Activated naive CD8-positive, alpha-beta T cell treated with anti-CD3 and anti-CD28 coated beads, Interleukin-2, amount 50 U/mL, for 24 hours (primary cell): ENCODE measurements around the gene YAP1.

Source experiments
- ATAC-seq: fragments of 150-1000 bp; cut with Tn5 transposase; one replicate; pipeline ENCODE4 v1.10.0; 2021
- DNase-seq: peaks from one replicate; pipeline ENCODE4 v3.0.0; 2021
- H3K27ac Mint-ChIP-seq: one replicate; pipeline ENCODE4 v1.8.0; 2021; ENCODE audit warnings: mild to moderate bottlenecking, mixed read lengths
- H3K27me3 Mint-ChIP-seq: one replicate; pipeline ENCODE4 v1.8.0; 2021; ENCODE audit warnings: mixed read lengths
- H3K36me3 Mint-ChIP-seq: one replicate; pipeline ENCODE4 v1.8.0; 2021; ENCODE audit warnings: low read depth, mixed read lengths
- H3K4me1 Mint-ChIP-seq: one replicate; pipeline ENCODE4 v1.8.0; 2021; ENCODE audit warnings: mixed read lengths
- H3K4me3 Mint-ChIP-seq: one replicate; pipeline ENCODE4 v1.8.0; 2021; ENCODE audit warnings: mild to moderate bottlenecking, moderate library complexity, mixed read lengths
- H3K9me3 Mint-ChIP-seq: one replicate; pipeline ENCODE4 v1.8.0; 2021; ENCODE audit warnings: mixed read lengths

Gene YAP1

DNA sequence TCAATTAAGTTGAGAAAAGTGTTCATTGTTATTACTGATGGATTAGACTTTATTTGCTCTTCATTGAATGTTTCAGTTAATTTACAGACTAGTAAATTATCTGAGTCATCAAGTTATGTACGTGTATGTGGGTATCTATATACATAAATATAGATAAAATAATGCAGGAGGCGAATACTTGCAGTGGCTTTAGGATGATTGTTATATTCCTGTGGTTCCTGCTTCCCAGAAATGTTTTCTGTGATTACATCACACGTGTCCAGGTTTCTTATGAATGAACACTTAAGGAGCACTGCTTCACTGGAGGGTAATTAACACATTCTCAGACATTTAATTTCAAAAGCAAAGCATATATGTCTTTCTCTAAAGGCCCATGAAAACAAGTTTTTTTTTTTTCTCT, 28.4 kb downstream of the YAP1 start:
- no peak for ATAC-seq
- DNase-seq: no peak

DNA sequence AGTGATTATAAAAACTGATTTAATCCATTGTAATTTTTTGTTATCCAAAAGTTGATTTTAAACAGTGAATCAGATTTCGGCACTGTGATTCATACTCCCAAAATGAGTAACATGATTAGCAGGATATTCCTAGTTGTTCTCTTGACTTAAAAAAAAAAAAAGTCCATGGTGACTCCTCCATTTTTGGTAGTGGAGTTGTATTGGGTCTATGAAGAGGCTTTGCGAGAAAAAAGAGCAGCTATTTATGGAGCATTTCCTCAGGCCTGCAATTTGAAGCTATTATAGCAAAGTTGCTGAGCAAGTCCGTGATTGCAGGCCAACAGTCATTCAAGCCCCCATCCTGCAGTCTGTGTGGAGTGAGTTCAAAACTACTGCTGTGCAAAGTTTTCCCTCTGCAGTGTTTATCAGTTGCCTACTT, 28.8 kb downstream of the YAP1 start:
- Mint-ChIP-seq H3K27me3 (peaks cover 5% of the 10 kb centered on the region), H3K4me1 (no peaks in the 10 kb centered on the region), H3K9me3 (no peaks in the 10 kb centered on the region), H3K27ac (no peak overlapping the region), H3K4me3 (no peak overlapping the region), H3K36me3 (no peaks in the 10 kb centered on the region)
- ATAC-seq: no peak
- no peak for DNase-seq

More for the DNA sequence above, 28.4 kb downstream of the YAP1 start:
- Mint-ChIP-seq H3K36me3 (no peaks in the 10 kb centered on the region), H3K9me3 (no peaks in the 10 kb centered on the region), H3K4me3 (no peak overlapping the region), H3K4me1 (no peaks in the 10 kb centered on the region), H3K27me3 (peaks cover 5% of the 10 kb centered on the region), H3K27ac (no peak overlapping the region)

DNA sequence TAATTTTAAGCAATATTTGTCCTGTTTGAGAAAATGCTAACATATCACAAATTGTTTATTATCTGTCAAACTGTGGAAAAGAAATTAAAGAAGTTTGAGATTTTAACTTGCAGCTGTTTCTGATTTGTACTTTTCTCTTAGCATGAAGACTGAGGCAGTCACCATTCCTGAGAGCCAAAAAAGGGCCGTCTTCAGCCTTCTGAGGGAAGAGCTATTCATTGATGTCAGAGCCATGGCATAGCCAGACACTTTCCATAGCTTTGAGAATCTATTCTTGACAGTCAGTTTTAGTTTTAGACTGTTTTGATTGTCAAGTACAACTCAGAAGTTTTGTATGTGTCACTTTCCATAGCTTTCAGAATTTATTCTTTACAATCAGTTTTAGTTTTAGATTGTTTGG, 32.1 kb downstream of the YAP1 start:
- H3K4me3 Mint-ChIP-seq: no peak overlapping the region
- H3K27me3 Mint-ChIP-seq: peaks cover 8% of the 10 kb centered on the region

DNA sequence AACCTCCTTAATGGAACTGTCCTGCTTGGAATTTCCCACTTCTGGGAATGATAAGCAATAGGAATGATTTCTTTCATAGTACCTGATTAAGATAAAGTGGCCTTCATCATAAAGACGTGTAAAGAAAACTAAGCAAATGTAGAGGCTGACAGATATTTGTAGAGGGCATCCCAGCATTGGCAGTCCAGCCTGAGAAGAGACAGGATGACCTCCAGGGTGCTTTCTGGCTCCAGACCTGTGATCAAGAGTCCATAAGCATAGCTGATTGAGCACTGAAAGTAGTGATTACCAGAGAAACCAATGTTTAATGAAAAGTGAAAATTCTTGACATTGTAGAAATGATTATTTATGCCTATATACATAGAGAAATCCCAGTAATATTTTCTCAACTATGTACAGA, 33.6 kb downstream of the YAP1 start:
- H3K36me3 Mint-ChIP-seq: no peaks in the 10 kb centered on the region
- peaks cover 9% of the 10 kb centered on the region for H3K27me3 Mint-ChIP-seq
- no peaks in the 10 kb centered on the region for H3K9me3 Mint-ChIP-seq
- DNase-seq (no peak), ATAC-seq (no peak)
- H3K4me3 Mint-ChIP-seq: no peak overlapping the region
- no peaks in the 10 kb centered on the region for H3K4me1 Mint-ChIP-seq
- H3K27ac Mint-ChIP-seq: no peak overlapping the region

More for the DNA sequence above, 32.1 kb downstream of the YAP1 start:
- no peaks in the 10 kb centered on the region for H3K9me3 Mint-ChIP-seq
- no peaks in the 10 kb centered on the region for H3K36me3 Mint-ChIP-seq
- no peak for DNase-seq
- no peaks in the 10 kb centered on the region for H3K4me1 Mint-ChIP-seq
- H3K27ac Mint-ChIP-seq: no peak overlapping the region
- ATAC-seq: no peak

DNA sequence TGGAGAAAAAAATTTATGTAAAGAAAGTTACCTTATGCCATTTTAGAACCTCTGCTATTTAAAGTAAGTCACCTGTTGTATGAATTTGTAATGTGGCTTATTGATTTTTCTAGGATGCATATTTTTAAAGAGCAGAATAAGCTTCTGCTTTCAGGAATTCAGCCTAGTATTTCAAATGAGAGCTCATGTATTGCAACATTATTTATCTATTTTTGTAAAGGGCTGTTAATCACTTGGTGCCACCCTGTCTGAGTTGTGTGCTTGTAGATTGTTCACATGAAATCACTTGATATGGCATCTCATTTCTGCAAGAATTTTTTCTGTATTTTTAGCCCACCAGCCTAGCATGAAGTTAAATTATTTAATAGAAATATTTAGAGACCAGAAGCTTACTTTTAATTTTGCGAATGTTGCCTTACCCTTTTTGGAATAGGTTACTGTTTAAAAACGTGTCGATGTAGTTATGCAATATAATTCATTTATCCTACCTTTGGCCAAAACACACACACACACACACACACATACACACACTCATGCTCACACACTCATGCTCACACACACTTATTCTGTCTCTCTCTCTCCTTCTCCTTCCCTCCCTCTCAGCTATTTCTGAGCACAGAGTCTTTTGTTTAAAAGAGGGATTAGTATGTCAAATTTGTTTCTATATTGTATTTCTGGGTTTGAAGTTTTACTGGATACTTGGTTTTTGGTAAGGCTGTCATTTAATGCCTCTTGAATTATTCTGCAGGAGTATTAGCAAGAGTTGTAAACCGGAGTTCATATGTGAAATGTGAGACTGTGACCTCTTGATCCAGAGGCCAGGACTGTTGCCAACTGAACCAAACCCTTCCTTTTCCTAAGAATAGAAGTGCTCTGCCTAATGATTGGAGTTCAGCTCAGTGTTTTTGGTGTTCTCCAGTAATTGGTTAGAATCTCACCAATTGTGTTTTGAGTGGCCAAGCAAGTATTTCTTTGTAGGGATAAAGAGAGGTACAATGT, 34.4 kb downstream of the YAP1 start:
- Mint-ChIP-seq H3K9me3 (no peaks in the 10 kb centered on the region), H3K36me3 (no peaks in the 10 kb centered on the region), H3K4me1 (no peaks in the 10 kb centered on the region), H3K27me3 (peaks cover 15% of the 10 kb centered on the region), H3K27ac (no peak overlapping the region), H3K4me3 (no peak overlapping the region)
- no peak for ATAC-seq
- DNase-seq: no peak

DNA sequence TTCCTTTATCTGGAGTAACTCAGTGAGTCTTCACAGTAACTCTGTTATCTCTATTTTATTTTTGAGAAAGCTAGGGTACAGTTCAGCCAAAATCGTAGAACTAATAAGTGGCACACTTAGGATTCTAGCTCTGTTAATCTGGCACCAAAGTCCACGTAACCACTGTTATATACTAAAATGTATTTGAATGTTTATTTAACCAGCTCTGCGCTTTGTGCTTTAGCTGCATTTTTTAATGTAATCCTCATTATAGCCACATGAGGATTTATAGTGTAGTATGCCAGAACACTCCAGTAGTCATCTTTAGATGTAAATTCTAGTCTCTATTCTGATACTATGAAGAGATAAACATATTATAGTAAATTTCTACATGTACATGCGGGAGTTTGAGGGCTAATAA, 36.8 kb downstream of the YAP1 start:
- peaks cover 10% of the 10 kb centered on the region for H3K27me3 Mint-ChIP-seq
- ATAC-seq (no peak), DNase-seq (no peak)
- H3K36me3 Mint-ChIP-seq: no peaks in the 10 kb centered on the region
- H3K9me3 Mint-ChIP-seq: no peaks in the 10 kb centered on the region
- H3K4me1 Mint-ChIP-seq: no peaks in the 10 kb centered on the region
- no peak overlapping the region for H3K4me3 Mint-ChIP-seq
- no peak overlapping the region for H3K27ac Mint-ChIP-seq

DNA sequence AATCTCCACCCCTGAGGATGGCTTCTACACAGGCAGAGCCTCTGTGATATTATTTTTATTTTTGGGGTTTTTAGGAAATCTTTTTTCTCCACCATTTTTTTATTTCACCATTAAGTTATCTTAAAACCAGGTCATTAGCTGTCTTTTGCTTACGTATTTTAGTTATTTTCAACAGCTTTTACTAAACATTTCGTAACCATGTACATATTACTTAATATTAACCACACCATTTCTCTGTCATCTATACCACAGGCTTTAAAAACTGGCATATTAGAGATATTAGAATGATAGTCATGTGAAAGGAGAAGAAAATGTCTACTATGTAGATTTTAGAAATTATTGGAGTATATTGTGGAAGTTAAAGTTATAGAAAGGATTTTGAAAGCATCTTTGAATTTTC, 37.4 kb downstream of the YAP1 start:
- DNase-seq: no peak
- ATAC-seq: no peak
- Mint-ChIP-seq H3K36me3 (no peaks in the 10 kb centered on the region), H3K27me3 (peaks cover 10% of the 10 kb centered on the region), H3K4me3 (no peak overlapping the region), H3K4me1 (no peaks in the 10 kb centered on the region), H3K27ac (no peak overlapping the region), H3K9me3 (no peaks in the 10 kb centered on the region)

DNA sequence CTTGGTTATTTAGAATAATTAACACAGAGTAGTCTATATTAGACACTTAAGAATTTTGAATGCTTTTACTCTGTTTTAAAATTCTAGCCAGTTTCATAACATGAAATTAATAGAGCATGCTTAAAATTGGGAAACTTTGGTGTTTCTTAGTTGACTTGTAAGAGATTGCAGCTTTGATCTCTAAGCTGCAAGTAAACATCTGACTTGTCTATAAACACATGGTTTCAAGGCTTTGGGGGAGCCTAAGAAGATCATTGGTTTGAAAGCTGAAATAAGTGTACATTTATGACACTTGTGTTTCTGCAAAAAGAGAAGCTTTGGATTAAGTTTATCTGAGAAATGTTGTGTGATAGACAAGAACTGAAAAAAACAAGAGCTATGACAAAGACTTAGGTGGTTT, 37.8 kb downstream of the YAP1 start:
- no peaks in the 10 kb centered on the region for H3K36me3 Mint-ChIP-seq
- H3K9me3 Mint-ChIP-seq: no peaks in the 10 kb centered on the region
- DNase-seq: no peak
- no peaks in the 10 kb centered on the region for H3K4me1 Mint-ChIP-seq
- H3K27me3 Mint-ChIP-seq: peaks cover 10% of the 10 kb centered on the region
- no peak overlapping the region for H3K4me3 Mint-ChIP-seq
- ATAC-seq: no peak
- H3K27ac Mint-ChIP-seq: no peak overlapping the region

DNA sequence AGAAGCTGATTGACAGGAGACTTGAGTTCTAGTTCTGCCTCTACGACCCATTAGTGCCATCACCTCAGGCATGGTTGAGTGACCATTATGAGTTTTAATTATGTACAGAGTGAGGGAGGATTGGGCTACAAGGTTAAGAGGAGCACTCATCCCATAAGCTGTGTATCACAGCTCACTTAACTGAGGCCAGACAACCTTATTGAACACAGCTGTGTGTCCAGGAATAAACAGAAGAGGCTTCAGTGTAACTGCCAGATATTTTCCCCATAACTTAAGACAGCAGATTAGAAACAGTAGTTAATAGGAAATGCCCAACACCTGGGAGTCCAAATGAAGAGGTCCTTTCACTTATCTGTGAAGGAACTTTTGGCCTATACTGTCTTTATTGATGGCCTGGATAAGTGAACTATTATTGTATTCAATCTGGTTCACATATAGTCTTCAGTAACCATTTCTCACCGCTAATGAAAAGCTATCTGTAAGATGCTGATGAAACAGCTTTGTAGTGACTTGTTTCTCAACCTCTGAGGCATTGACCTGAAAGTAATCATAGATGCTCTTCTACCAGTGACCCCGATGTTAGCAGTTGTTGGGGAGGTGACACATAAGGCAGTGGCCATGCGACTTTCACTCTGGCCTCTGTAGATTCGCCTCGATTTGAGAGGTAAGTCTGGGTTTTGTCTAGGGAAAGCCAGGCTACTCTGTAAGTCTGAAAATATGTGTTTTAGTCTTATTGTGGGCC, 41.7 kb downstream of the YAP1 start:
- Mint-ChIP-seq H3K4me3 (no peak overlapping the region), H3K27me3 (peaks cover 13% of the 10 kb centered on the region), H3K27ac (no peak overlapping the region), H3K36me3 (no peaks in the 10 kb centered on the region), H3K4me1 (no peaks in the 10 kb centered on the region), H3K9me3 (no peaks in the 10 kb centered on the region)
- no peak for DNase-seq
- ATAC-seq: no peak

DNA sequence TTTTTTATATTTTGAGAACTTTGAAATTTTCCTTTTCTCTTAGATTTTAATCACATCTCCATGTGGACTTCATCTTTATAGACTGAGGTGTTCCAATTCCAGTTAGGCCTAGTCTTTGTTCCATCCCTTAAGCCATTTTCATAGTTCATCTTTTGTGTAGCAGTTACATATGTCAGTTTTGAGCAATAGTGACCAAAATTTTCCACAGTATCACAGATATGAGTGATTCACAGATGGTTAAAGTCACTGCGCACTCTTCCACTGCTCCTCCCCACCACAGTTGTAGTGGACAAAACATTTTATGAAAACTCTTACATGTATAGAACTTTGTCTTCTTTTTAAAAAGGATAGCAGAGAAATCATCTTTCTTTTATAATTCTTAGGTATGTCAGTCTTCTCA, 42.8 kb downstream of the YAP1 start:
- Mint-ChIP-seq H3K36me3 (no peaks in the 10 kb centered on the region), H3K27me3 (peaks cover 13% of the 10 kb centered on the region), H3K4me1 (no peaks in the 10 kb centered on the region), H3K4me3 (no peak overlapping the region), H3K9me3 (no peaks in the 10 kb centered on the region), H3K27ac (no peak overlapping the region)
- ATAC-seq (no peak), DNase-seq (no peak)

DNA sequence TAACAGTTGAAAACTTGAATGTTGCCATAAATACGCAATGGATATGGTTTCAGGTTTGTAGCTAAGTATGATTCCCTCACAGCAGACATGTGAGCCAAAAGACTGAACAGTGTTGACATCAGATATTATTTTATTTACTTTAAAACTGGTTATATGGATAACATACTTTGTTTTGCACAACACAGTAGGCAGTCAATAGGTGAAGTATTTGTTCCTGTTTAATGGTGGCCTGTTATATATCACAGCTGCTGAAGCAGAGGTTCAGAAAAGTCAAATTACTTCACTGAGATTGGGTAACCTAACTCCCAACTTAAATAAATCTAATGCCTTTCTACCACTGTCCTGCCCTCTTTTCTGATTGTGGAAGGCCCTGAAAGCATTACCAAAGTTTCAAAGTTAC, 44.6 kb downstream of the YAP1 start:
- Mint-ChIP-seq H3K4me3 (no peak overlapping the region), H3K9me3 (no peaks in the 10 kb centered on the region), H3K36me3 (no peaks in the 10 kb centered on the region), H3K27ac (no peak overlapping the region), H3K27me3 (peaks cover 6% of the 10 kb centered on the region), H3K4me1 (no peaks in the 10 kb centered on the region)
- ATAC-seq (no peak), DNase-seq (no peak)

DNA sequence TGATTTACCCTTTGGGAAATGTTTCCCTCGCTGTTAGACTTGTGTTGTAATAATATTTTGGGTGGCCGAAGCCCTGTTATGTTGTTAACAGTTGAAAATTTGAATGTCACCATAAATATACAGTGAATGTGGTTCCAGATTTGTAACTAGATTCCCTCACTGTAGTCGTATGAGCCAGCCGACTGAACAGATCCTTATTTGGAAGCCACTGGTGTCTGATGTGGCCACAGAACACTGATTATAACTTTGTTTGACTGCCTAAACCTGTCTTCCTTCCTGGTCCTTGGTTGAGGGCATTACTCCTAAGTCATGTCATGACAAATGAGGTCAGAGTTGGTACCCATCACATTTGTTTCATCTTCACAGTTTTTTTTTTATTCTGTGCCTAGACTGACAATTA, 45.4 kb downstream of the YAP1 start:
- H3K9me3 Mint-ChIP-seq: no peaks in the 10 kb centered on the region
- H3K27me3 Mint-ChIP-seq: peaks cover 6% of the 10 kb centered on the region
- DNase-seq (no peak), ATAC-seq (no peak)
- no peak overlapping the region for H3K4me3 Mint-ChIP-seq
- H3K27ac Mint-ChIP-seq: no peak overlapping the region
- no peaks in the 10 kb centered on the region for H3K4me1 Mint-ChIP-seq
- H3K36me3 Mint-ChIP-seq: no peaks in the 10 kb centered on the region

DNA sequence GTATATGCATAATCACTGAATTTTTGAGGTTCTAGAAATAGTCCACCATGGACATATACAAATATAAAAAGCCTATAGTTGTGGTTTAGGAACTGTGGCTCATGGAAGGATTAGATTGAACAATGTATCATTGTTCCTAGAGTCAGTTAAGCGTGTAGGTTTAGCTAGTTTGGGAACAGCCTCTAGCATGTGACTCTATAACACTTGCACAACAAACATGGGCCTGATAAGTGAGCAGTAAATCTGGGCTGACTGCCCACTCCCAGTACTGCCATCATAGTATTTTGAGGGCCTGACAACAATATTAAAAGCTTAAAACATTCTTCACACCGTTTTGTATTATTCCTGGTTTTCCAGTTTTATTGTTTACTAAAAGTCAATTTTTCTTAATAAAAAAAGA, 47.0 kb downstream of the YAP1 start:
- Mint-ChIP-seq H3K27ac (no peak overlapping the region), H3K9me3 (no peaks in the 10 kb centered on the region), H3K4me1 (no peaks in the 10 kb centered on the region), H3K4me3 (no peak overlapping the region), H3K36me3 (no peaks in the 10 kb centered on the region), H3K27me3 (peaks cover 6% of the 10 kb centered on the region)
- ATAC-seq: no peak
- no peak for DNase-seq

DNA sequence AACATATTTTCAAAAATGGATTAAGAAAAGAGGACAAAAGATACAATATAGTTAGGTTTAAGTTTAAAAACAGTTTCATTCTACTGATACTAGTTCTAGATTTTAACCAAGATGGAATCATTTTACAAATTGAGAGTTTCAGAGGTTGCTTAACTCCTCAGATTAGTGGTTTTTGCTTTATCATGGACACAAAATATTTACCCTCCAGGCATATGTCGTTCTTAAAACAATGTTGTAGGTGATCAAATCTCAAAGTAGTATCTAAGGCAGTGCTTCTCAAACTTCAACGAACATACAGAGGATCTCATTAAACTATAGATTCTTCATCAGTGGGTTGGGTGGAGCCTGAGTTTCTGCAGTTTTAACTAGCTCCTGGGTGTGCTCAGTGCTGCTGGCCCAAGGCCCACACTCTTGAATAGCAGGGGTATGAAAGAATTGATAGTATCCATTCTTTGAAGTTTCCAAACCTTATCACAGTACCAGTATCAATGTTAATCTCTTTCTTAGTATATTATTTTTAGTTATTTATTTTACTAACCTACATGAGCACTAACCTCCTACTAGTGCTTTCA, 48.0 kb downstream of the YAP1 start:
- no peak for DNase-seq
- H3K36me3 Mint-ChIP-seq: no peaks in the 10 kb centered on the region
- H3K4me1 Mint-ChIP-seq: no peaks in the 10 kb centered on the region
- no peak for ATAC-seq
- no peak overlapping the region for H3K4me3 Mint-ChIP-seq
- peaks cover 6% of the 10 kb centered on the region for H3K27me3 Mint-ChIP-seq
- H3K27ac Mint-ChIP-seq: no peak overlapping the region
- H3K9me3 Mint-ChIP-seq: no peaks in the 10 kb centered on the region

DNA sequence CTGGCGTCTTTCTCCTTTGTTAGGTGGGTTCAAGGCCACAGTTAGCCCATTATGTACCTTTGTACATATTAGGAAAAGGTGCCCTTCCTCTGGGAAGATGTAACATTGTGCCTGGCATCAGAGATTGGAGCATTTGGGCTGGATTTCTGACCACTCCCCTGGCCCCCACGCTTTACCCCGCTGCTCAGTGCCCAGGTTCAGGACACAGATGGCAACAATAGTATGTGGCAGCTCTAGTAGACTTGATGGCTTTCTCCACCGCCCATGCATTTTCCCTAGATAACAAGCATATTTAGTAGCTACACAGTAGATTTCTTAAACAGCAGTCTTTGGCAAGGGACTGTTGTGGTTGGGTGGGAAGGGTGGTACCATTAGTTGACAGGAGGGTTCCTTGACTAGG, 53.1 kb downstream of the YAP1 start:
- H3K27me3 Mint-ChIP-seq: peaks cover 6% of the 10 kb centered on the region
- H3K9me3 Mint-ChIP-seq: no peaks in the 10 kb centered on the region
- no peak for ATAC-seq
- H3K36me3 Mint-ChIP-seq: no peaks in the 10 kb centered on the region
- no peak overlapping the region for H3K27ac Mint-ChIP-seq
- DNase-seq: no peak
- H3K4me1 Mint-ChIP-seq: no peaks in the 10 kb centered on the region
- H3K4me3 Mint-ChIP-seq: no peak overlapping the region
